K562 (cell line): Measurements from ENCODE around the gene ARL4D. TPM values are rescaled to one million over a fixed set of nuclear protein-coding genes. Genes with fewer than 3 reads are reported as not detected.

Experiments
- ATAC-seq: fragments of 200-7000 bp; cut with Tn5 transposase; 3 replicates; pipeline ENCODE4 v1.9.1; 2020; ENCODE audit warnings: moderate library complexity
- BruUV-seq: library from RNA; stranded (reverse); fragments of 400-500 nt; replicated peaks from 2 replicates; lab custom pipeline; 2021; lab: Mats Ljungman, UMichigan
- CTCF ChIA-PET: fragments of 300-600 bp; formaldehyde crosslinking; extraction: SDS; loops from one replicate; lab custom pipeline; 2021; ENCODE audit warnings: low intra/inter-chr PET ratio; lab: Yijun Ruan, JAX
- POLR2A ChIA-PET: fragments of 300-600, 350-650 bp; sonication (Branson Sonifier 250); formaldehyde crosslinking; extraction: SDS; loops from one replicate; lab custom pipeline; 2021; ENCODE audit warnings: antibody characterized with exemption, inconsistent platforms; lab: Yijun Ruan, JAX
- DNase-seq, 4 experiments: peaks; one replicate each; pipeline versions ENCODE4 v3.0.0 to v3.0.0-alpha.2; 2011 to 2018; ENCODE audit warnings: low spot score in 3 of 4, mixed read lengths in 3 of 4; ENCODE audit errors: extremely low read depth in 1 of 4
- FAIRE-seq: peaks from 2 replicates; lab custom pipeline; 2011; peaks lifted over from hg19 to GRCh38; lab: Jason Lieb, UNC
- H2AFZ ChIP-seq: 2 replicates; pipeline ENCODE4 v1.6.0; 2011; ENCODE audit warnings: low read depth, low read length, control low read depth, inconsistent platforms
- H3K27ac ChIP-seq: fragments of 200-600 bp; 3 replicates; pipeline ENCODE4 v1.8.0; 2011; ENCODE audit warnings: low read depth, mild to moderate bottlenecking, control low read depth, inconsistent platforms, low read length, moderate library complexity, mixed read lengths; ENCODE audit errors: extremely low read depth
- H3K27me3 ChIP-seq, 2 experiments: fragments of 300-600 bp in 1 of 2; 2 replicates in 1 of 2; 3 replicates in 1 of 2; pipeline versions ENCODE4 v1.6.0 to v1.8.0; 2011; ENCODE audit warnings: inconsistent platforms in 2 of 2, low read length in 2 of 2, mild to moderate bottlenecking in 1 of 2, mixed read lengths in 1 of 2, moderate library complexity in 1 of 2; ENCODE audit not compliant: control insufficient read depth in 2 of 2, insufficient read depth in 2 of 2
- H3K36me3 ChIP-seq: fragments of 300-600 bp; 3 replicates; pipeline ENCODE4 v1.8.0; 2011; ENCODE audit warnings: mild to moderate bottlenecking, low read length, inconsistent platforms; ENCODE audit not compliant: control insufficient read depth, insufficient read depth
- H3K4me1 ChIP-seq, 2 experiments: fragments of 200-600 bp in 1 of 2; replicated peaks in 1 of 2; 2 replicates in 1 of 2; 3 replicates in 1 of 2; pipeline versions ENCODE4 v1.5.1 to v1.8.0; 2011; ENCODE audit warnings: inconsistent platforms in 2 of 2, low read length in 2 of 2, mild to moderate bottlenecking in 1 of 2, mixed read lengths in 1 of 2, moderate library complexity in 1 of 2; ENCODE audit not compliant: control insufficient read depth in 2 of 2, insufficient read depth in 2 of 2
- H3K4me2 ChIP-seq: 2 replicates; pipeline ENCODE4 v1.6.1; 2011; ENCODE audit warnings: low read length, control low read depth, inconsistent platforms, mixed read lengths; ENCODE audit not compliant: insufficient read depth
- H3K4me3 ChIP-seq: fragments of 200-600 bp; sonication (generic), shearing (Covaris generic); 2 replicates; pipeline ENCODE4 v1.5.1; 2016; ENCODE audit warnings: control low read depth, inconsistent platforms
- H3K79me2 ChIP-seq: fragments of 200-600 bp; 3 replicates; pipeline ENCODE4 v1.8.0; 2011; ENCODE audit warnings: low read length, inconsistent platforms; ENCODE audit not compliant: control insufficient read depth, insufficient read depth
- H3K9ac ChIP-seq, 2 experiments: 2 replicates each; pipeline versions ENCODE4 v1.6.0 to v1.6.1; 2011; ENCODE audit warnings: low read depth in 2 of 2, low read length in 2 of 2, control low read depth in 1 of 2, inconsistent platforms in 1 of 2, mild to moderate bottlenecking in 1 of 2, mixed read lengths in 1 of 2; ENCODE audit not compliant: insufficient read depth in 1 of 2
- H3K9me1 ChIP-seq: one replicate; pipeline ENCODE4 v1.6.0; 2011; ENCODE audit warnings: inconsistent platforms, mild to moderate bottlenecking, low read length, moderate library complexity; ENCODE audit not compliant: control insufficient read depth, insufficient read depth
- H3K9me3 ChIP-seq: replicated peaks from 2 replicates; pipeline ENCODE4 v1.5.1; 2011; ENCODE audit warnings: low read depth, low read length, inconsistent platforms; ENCODE audit not compliant: control insufficient read depth, insufficient read depth
- H4K20me1 ChIP-seq: replicated peaks from 2 replicates; pipeline ENCODE4 v1.6.1; 2011; ENCODE audit warnings: low read length, inconsistent platforms, mixed read lengths; ENCODE audit not compliant: control insufficient read depth, insufficient read depth
- CBX1 ChIP-seq: sonication (generic); IDR thresholded peaks from 2 replicates; pipeline ENCODE4 v1.6.1; 2016; ENCODE audit warnings: antibody characterized with exemption, low read depth, mild to moderate bottlenecking
- CHCHD3 ChIP-seq: fragments of 250-450 bp; sonication (Bioruptor Pico); IDR thresholded peaks from 2 replicates; pipeline ENCODE4 v2.1.2; 2022; ENCODE audit warnings: mild to moderate bottlenecking
- XRCC4 ChIP-seq: IDR thresholded peaks from one replicate; pipeline ENCODE4 v1.6.1; 2011; ENCODE audit not compliant: insufficient read depth, insufficient read length; ENCODE audit errors: extremely low read depth
- ZBTB17 ChIP-seq: fragments of 450-650 bp; formaldehyde crosslinking; IDR thresholded peaks from 2 replicates; pipeline ENCODE4 v1.4.0; 2020; ENCODE audit warnings: mild to moderate bottlenecking
- WGBS: fragments of 100-300 bp; shearing (Covaris generic); methylation state at CpG from one replicate; pipeline ENCODE4 v1.1.6; 2016; ENCODE audit warnings: low coverage, mixed read lengths; ENCODE audit not compliant: insufficient coverage; ENCODE audit errors: missing lambda C conversion rate; 5-methylcytosine and 5-hydroxymethylcytosine counted together
- in situ Hi-C: fragments of 300-500 bp; cut with MboI; formaldehyde crosslinking; loops from 4 replicates; pipeline ENCODE4 v1.15.0; 2018; ENCODE audit warnings: inconsistent platforms, mixed read lengths
- intact Hi-C: fragments of 100-400 bp; cut with micrococcal nuclease; formaldehyde crosslinking; loops from 2 replicates; pipeline ENCODE4 v1.14.2; 2022
- polyA plus RNA-seq, 8 experiments: library from polyadenylated mRNA; depleted of rRNA in 4 of 8; stranded (reverse) in 5 of 8; unstranded in 3 of 8; fragments of >200 nt; fragmentation: Nextera tagmentation in 2 of 8; fragmentation: Illumina TruSeq in 1 of 8; extraction: Ambion mirVana in 2 of 8; extraction: Trizol in 1 of 8; gene quantifications; 2 replicates each; pipeline versions ENCODE4 v1.2.1 to v1.2.3, GENCODE V29; 2011 to 2014; ENCODE audit warnings: inconsistent platforms in 1 of 8, missing spikeins in 1 of 8
- total RNA-seq, 7 experiments: library from RNA; depleted of rRNA in 6 of 7; stranded (reverse); fragments of >200 nt in 6 of 7; fragmentation: Illumina TruSeq in 2 of 7; extraction: Trizol in 2 of 7; gene quantifications; 2 replicates each; pipeline versions ENCODE4 v1.2.1 to v1.2.3, GENCODE V29; 2011 to 2021; ENCODE audit warnings: low replicate concordance in 1 of 7
- TF ChIP-seq, protein P1 (sequence below), 2 experiments: fragments of 150-350 bp in 1 of 2; IDR thresholded peaks; 2 replicates each; pipeline ENCODE4 v1.6.1; 2012 to 2016; ENCODE audit warnings: low read depth in 2 of 2, low read length in 2 of 2, mild to moderate bottlenecking in 1 of 2, moderate library complexity in 1 of 2

The ARL4D gene
- total and polyA plus RNA-seq, 9 of the 15 experiments (the other 6 are each of a cell fraction or from before 2014, with no cell fraction given), result 0.07 to 0.53 (median 0.28) TPM; not detected in 1

DNA sequence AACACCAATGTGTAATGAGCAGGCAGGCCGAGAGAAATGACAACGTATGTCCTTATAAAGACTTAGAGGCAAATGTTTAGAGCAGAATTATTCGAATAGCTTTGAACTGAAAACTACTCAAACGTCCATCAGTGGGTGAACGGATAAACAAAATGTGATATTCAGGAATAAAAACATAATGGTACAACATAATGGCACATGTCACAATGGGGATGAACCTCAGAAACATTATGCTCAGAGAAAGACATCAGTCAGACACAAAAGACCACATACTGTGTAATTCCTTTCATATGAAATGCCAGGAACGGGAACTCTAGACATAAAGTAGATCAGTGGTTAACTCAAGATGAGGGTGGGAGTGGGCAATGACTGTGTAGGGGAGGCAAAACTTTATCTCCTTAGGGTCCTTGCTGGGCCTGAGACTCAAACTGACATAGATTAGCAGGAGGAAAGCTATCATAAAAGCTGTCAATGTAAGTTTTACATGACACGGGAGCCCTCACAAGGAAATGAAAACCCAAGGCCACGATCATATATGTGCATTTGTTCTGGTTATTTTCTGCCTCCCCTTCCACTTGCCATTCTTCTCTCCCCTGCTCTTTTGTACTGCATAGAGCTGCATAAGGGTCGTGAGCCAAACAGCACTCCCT lies 14.8 kb upstream of the ARL4D start:
- Histone ChIP-seq H3K9me3 (peaks cover 5% of the 10 kb centered on the region; the same call in 1 of the 2 replicates), H3K9me1 (no peaks in the 10 kb centered on the region), H3K27ac (no peak overlapping the region), H4K20me1 (no peaks in the 10 kb centered on the region), H3K4me1 (peaks cover 0 to 9% of the 10 kb centered on the region in 2 experiments; a peak in 2 of 5 replicates), H3K9ac (no peak overlapping the region; a peak in 1 of 4 replicates), H3K36me3 (no peaks in the 10 kb centered on the region), H3K4me3 (no peak overlapping the region), H2AFZ (no peak overlapping the region), H3K4me2 (no peak overlapping the region), H3K27me3 (no peaks in the 10 kb centered on the region), H3K79me2 (no peaks in the 10 kb centered on the region)
- intact Hi-C loops, result no loop called here
- no TSS peak for BruUV-seq
- ChIA-PET POLR2A (interaction anchor here (6.2 kb wide), 1 partner anchor 17 kb away, joined by 88 read pairs; no protein-coding TSS in a partner anchor), CTCF (no interaction called here)
- in situ Hi-C loops, result no loop called here
- FAIRE-seq, result no peak
- TF ChIP-seq CHCHD3 (CRISPR knock-in tag), result no peak
- TF ChIP-seq, protein P1, sequence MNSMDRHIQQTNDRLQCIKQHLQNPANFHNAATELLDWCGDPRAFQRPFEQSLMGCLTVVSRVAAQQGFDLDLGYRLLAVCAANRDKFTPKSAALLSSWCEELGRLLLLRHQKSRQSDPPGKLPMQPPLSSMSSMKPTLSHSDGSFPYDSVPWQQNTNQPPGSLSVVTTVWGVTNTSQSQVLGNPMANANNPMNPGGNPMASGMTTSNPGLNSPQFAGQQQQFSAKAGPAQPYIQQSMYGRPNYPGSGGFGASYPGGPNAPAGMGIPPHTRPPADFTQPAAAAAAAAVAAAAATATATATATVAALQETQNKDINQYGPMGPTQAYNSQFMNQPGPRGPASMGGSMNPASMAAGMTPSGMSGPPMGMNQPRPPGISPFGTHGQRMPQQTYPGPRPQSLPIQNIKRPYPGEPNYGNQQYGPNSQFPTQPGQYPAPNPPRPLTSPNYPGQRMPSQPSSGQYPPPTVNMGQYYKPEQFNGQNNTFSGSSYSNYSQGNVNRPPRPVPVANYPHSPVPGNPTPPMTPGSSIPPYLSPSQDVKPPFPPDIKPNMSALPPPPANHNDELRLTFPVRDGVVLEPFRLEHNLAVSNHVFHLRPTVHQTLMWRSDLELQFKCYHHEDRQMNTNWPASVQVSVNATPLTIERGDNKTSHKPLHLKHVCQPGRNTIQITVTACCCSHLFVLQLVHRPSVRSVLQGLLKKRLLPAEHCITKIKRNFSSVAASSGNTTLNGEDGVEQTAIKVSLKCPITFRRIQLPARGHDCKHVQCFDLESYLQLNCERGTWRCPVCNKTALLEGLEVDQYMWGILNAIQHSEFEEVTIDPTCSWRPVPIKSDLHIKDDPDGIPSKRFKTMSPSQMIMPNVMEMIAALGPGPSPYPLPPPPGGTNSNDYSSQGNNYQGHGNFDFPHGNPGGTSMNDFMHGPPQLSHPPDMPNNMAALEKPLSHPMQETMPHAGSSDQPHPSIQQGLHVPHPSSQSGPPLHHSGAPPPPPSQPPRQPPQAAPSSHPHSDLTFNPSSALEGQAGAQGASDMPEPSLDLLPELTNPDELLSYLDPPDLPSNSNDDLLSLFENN (IDR thresholded peaks at IDR 0.05; ENCODE audit: low read depth in 2 of 2, low read length in 2 of 2), result no peak
- TF ChIP-seq CBX1, result no peak
- TF ChIP-seq XRCC4, result no peak
- no peak for TF ChIP-seq ZBTB17 (CRISPR knock-in tag)
- no peak for ATAC-seq
- 12% methylated on average over 9 of the region's 9 CpGs for WGBS
- DNase-seq, result no peak
